Left kidney (tissue), 2 donors: ENCODE measurements around the gene PDE8A. TPM values are rescaled to one million over a fixed set of nuclear protein-coding genes. Genes with fewer than 3 reads are reported as not detected.
"Not testable (repeated sequence)": the region's sequence is repeated elsewhere in the genome, so short reads cannot be mapped to it uniquely, and the experiment has no call there.

ENCODE experiments used
- DNase-seq: peaks from one replicate; pipeline ENCODE4 v3.0.0-alpha.2; 2013
- polyA plus RNA-seq: library from polyadenylated mRNA; unstranded; fragments of 120-200 nt; gene quantifications from one replicate; pipeline ENCODE4 v1.2.1, GENCODE V29; 2013; ENCODE audit not compliant: insufficient read length

The PDE8A gene
- polyA plus RNA-seq, 1 donor: 79.7 TPM

GRCh38 chr15:84960391-84961113 is 21.1 kb upstream of the PDE8A start:
- no peak for DNase-seq

- no peak for DNase-seq
Observed at GRCh38 chr15:84961114-84961452, 20.6 kb upstream of the PDE8A start.

GRCh38 chr15:84961707-84962106 is 19.9 kb upstream of the PDE8A start:
- no peak for DNase-seq

GRCh38 chr15:84962955-84963354 is 18.7 kb upstream of the PDE8A start:
- DNase-seq: no peak

GRCh38 chr15:84967380-84967779 is 14.3 kb upstream of the PDE8A start:
- no peak for DNase-seq

GRCh38 chr15:84968301-84968700 is 13.4 kb upstream of the PDE8A start:
- DNase-seq: no peak

GRCh38 chr15:84969257-84969656 is 12.4 kb upstream of the PDE8A start:
- no peak for DNase-seq

GRCh38 chr15:84970843-84971242 is 10.8 kb upstream of the PDE8A start:
- no peak for DNase-seq

GRCh38 chr15:84973492-84974460 is 7.9 kb upstream of the PDE8A start:
- no peak for DNase-seq

GRCh38 chr15:84975871-84976351 is 5.7 kb upstream of the PDE8A start:
- DNase-seq: no peak

- DNase-seq: no peak
Observed at GRCh38 chr15:84976746-84977345, 4.8 kb upstream of the PDE8A start.

GRCh38 chr15:84979651-84980050 is 2.0 kb upstream of the PDE8A start:
- DNase-seq: no peak

GRCh38 chr15:84980196-84981053 is 1.2 kb upstream of the PDE8A start:
- DNase-seq: peak; percentile 85

GRCh38 chr15:84981054-84981710 is 474 bp upstream of the PDE8A start:
- peak; percentile 95 for DNase-seq

GRCh38 chr15:84982301-84982920 is 755 bp downstream of the PDE8A start:
- peak; percentile 39 for DNase-seq

GRCh38 chr15:84983294-84983693 is 1.6 kb downstream of the PDE8A start:
- no peak for DNase-seq

GRCh38 chr15:84983711-84984110 is 2.1 kb downstream of the PDE8A start:
- no peak for DNase-seq

GRCh38 chr15:84985158-84985557 is 3.5 kb downstream of the PDE8A start:
- DNase-seq: no peak

- not testable (repeated sequence) for DNase-seq
Observed at GRCh38 chr15:84987351-84987750, 5.7 kb downstream of the PDE8A start.

GRCh38 chr15:84987949-84988624 is 6.4 kb downstream of the PDE8A start:
- no peak for DNase-seq
